Measurements from ENCODE around the gene SYT9. TPM values are rescaled to one million over a fixed set of nuclear protein-coding genes. Genes with fewer than 3 reads are reported as not detected.

The SYT9 gene
- total RNA-seq, 1 donor, result 0.09 TPM

GRCh38 chr11:7303146-7303545 lies 51.4 kb downstream of the SYT9 start:
- H3K4me3 ChIP-seq (ENCODE audit: low read depth, low read length), result no peak overlapping the region
- no peak for TF ChIP-seq CTCF (IDR thresholded peaks at IDR 0.05; ENCODE audit: insufficient read depth, low read length)
- DNase-seq (ENCODE audit: low read depth), result no peak

- no peak overlapping the region for H3K4me3 ChIP-seq (ENCODE audit: low read depth, low read length)
- no peak for DNase-seq (ENCODE audit: low read depth)
- no peak for TF ChIP-seq CTCF (IDR thresholded peaks at IDR 0.05; ENCODE audit: insufficient read depth, low read length)
Observed at GRCh38 chr11:7306900-7307299, 55.2 kb downstream of the SYT9 start.

- H3K4me3 ChIP-seq (ENCODE audit: low read depth, low read length), result no peak overlapping the region
- DNase-seq (ENCODE audit: low read depth), result no peak
- no peak for TF ChIP-seq CTCF (IDR thresholded peaks at IDR 0.05; ENCODE audit: insufficient read depth, low read length)
Observed at GRCh38 chr11:7307836-7308235, 56.1 kb downstream of the SYT9 start.

GRCh38 chr11:7311903-7312302 lies 60.2 kb downstream of the SYT9 start:
- DNase-seq (ENCODE audit: low read depth), result no peak
- no peak overlapping the region for H3K4me3 ChIP-seq (ENCODE audit: low read depth, low read length)
- no peak for TF ChIP-seq CTCF (IDR thresholded peaks at IDR 0.05; ENCODE audit: insufficient read depth, low read length)

- DNase-seq (ENCODE audit: low read depth), result no peak
- H3K4me3 ChIP-seq (ENCODE audit: low read depth, low read length), result no peak overlapping the region
- no peak for TF ChIP-seq CTCF (IDR thresholded peaks at IDR 0.05; ENCODE audit: insufficient read depth, low read length)
Observed at GRCh38 chr11:7314811-7315604, 63.3 kb downstream of the SYT9 start.

DNA sequence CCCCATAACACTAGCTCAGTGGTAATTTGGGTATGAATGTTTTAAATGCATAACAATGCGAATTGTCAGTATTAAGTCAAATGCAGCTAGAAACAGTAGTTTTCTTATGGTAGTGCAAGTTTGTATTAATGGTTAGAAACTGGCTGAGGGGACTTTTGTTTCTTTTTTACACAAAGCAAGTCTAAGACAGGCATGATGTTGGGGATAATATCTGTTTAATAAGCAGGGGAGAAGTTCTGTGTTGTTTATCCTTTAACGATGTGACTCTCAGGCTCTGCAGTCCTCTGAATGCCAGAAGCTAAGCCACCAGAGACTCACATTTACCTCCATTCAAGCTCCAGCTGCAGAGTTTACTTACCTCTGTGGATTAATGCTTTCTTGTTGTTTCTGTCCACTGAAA lies 67.8 kb downstream of the SYT9 start:
- no peak for TF ChIP-seq CTCF (IDR thresholded peaks at IDR 0.05; ENCODE audit: insufficient read depth, low read length)
- no peak for DNase-seq (ENCODE audit: low read depth)
- no peak overlapping the region for H3K4me3 ChIP-seq (ENCODE audit: low read depth, low read length)

- TF ChIP-seq CTCF (IDR thresholded peaks at IDR 0.05; ENCODE audit: insufficient read depth, low read length), result no peak
- no peak for DNase-seq (ENCODE audit: low read depth)
Observed at GRCh38 chr11:7320306-7320705, 68.6 kb downstream of the SYT9 start.

More at GRCh38 chr11:7320306-7320705, 68.6 kb downstream of the SYT9 start:
- no peak overlapping the region for H3K4me3 ChIP-seq (ENCODE audit: low read depth, low read length)

Measured in fibroblast of the aortic adventitia (primary cell).